K562 (cell line): Measurements from ENCODE around the gene STAT6.

Experiments used
- CTCF ChIP-seq, 3 experiments: IDR thresholded peaks in 2 of 3; conservative IDR thresholded peaks in 1 of 3; 2 replicates each; pipeline ENCODE4 v1.5.1; 2011 to 2012; ENCODE audit warnings: low read length in 3 of 3, mild to moderate bottlenecking in 3 of 3, control low read depth in 2 of 3, improper control_type of control experiment in 1 of 3, inconsistent platforms in 1 of 3, low read depth in 1 of 3, mixed read lengths in 1 of 3, moderate library complexity in 1 of 3; ENCODE audit not compliant: insufficient read depth in 2 of 3
- ESRRA ChIP-seq: fragments of 450-650 bp; IDR thresholded peaks from 2 replicates; pipeline ENCODE4 v1.6.1; 2014; ENCODE audit warnings: low read depth, mild to moderate bottlenecking, moderate library complexity, borderline replicate concordance
- GTF2F1 ChIP-seq: IDR thresholded peaks from 2 replicates; pipeline ENCODE4 v1.6.1; 2011; ENCODE audit warnings: low read depth, low read length, improper control_type of control experiment
- HCFC1 ChIP-seq: IDR thresholded peaks from 2 replicates; pipeline ENCODE4 v1.6.1; 2012; ENCODE audit warnings: low read depth, low read length, improper control_type of control experiment
- IRF9 ChIP-seq: fragments of 450-650 bp; IDR thresholded peaks from 2 replicates; pipeline ENCODE4 v1.6.1; 2016; ENCODE audit warnings: missing biosample characterization, missing genetic modification characterization
- MAFF ChIP-seq: IDR thresholded peaks from 2 replicates; pipeline ENCODE4 v1.6.1; 2012; ENCODE audit warnings: low read length, improper control_type of control experiment
- MAFK ChIP-seq: IDR thresholded peaks from 2 replicates; pipeline ENCODE4 v1.6.1; 2011; ENCODE audit warnings: low read length, improper control_type of control experiment
- MLX ChIP-seq, 2 experiments: fragments of 450-650 bp in 1 of 2; sonication (generic) in 1 of 2; formaldehyde crosslinking; conservative IDR thresholded peaks; 2 replicates each; pipeline versions ENCODE4 v1.4.0 to v1.8.1; 2020 to 2022; ENCODE audit warnings: mild to moderate bottlenecking in 1 of 2, missing genetic modification reagents in 1 of 2
- MYNN ChIP-seq, 2 experiments: sonication (generic); formaldehyde crosslinking in 1 of 2; IDR thresholded peaks; 2 replicates each; pipeline versions ENCODE4 v1.5.0 to v1.6.1; 2016 to 2020; ENCODE audit warnings: antibody characterized with exemption in 1 of 2, missing genetic modification reagents in 1 of 2
- NR2F6 ChIP-seq: fragments of 450-650 bp; formaldehyde crosslinking; IDR thresholded peaks from 2 replicates; pipeline ENCODE4 v1.4.0; 2020; ENCODE audit warnings: mild to moderate bottlenecking
- POLR2A ChIP-seq: fragments of 450-650 bp; conservative IDR thresholded peaks from 2 replicates; pipeline ENCODE4 v1.6.1; 2016
- RERE ChIP-seq: sonication (generic); formaldehyde crosslinking; IDR thresholded peaks from 2 replicates; pipeline ENCODE4 v1.8.0; 2023; ENCODE audit warnings: missing genetic modification reagents, mild to moderate bottlenecking, borderline replicate concordance
- USF2 ChIP-seq: sonication (generic); formaldehyde crosslinking; IDR thresholded peaks from 2 replicates; pipeline ENCODE4 v1.5.0; 2020; ENCODE audit warnings: missing genetic modification reagents

DNA sequence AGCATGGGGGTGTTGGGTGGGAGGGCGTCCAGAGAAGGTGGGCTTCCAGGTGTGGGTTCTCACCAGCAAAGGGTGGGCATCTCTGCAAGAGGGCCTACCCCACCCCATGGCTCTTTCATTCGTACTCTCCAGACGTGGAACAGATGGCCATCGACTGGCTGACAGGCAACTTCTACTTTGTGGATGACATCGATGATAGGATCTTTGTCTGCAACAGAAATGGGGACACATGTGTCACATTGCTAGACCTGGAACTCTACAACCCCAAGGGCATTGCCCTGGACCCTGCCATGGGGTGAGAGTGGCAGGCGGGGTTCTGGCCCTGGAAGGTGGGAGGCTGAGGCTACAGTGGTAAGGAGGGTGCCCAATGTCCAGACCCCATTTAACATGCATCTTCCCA lies 42.9 kb upstream of the STAT6 start:
- TF ChIP-seq MYNN (IDR thresholded peaks at IDR 0.05) (no peak), MYNN (CRISPR knock-in tag; IDR thresholded peaks at IDR 0.05) (no peak), CTCF (IDR thresholded peaks at IDR 0.05 in 2 of 3, conservative IDR thresholded peaks at IDR 0.05 in 1 of 3; ENCODE audit: insufficient read depth in 2 of 3, low read depth in 1 of 3, low read length in 3 of 3) (no peak), GTF2F1 (no peak), IRF9 (tag) (no peak), HCFC1 (no peak), POLR2A (no peak), MAFK (no peak), MAFF (no peak), MLX (CRISPR knock-in tag; conservative IDR thresholded peaks at IDR 0.05) (no peak), RERE (CRISPR knock-in tag) (no peak), NR2F6 (CRISPR knock-in tag) (no peak), USF2 (CRISPR knock-in tag) (no peak), ESRRA (no peak)
